Neuron (in vitro differentiated cells): Measurements from ENCODE around the gene GRM8.

ENCODE experiments used
- H2AFZ ChIP-seq: one replicate; pipeline ENCODE4 v1.6.1; 2013; ENCODE audit warnings: low read depth, mild to moderate bottlenecking, inconsistent platforms, low read length, moderate library complexity
- H3K27me3 ChIP-seq: one replicate; pipeline ENCODE4 v1.6.1; 2013; ENCODE audit warnings: low read length; ENCODE audit not compliant: insufficient read depth
- H3K36me3 ChIP-seq: one replicate; pipeline ENCODE4 v1.6.1; 2013; ENCODE audit warnings: low read length; ENCODE audit not compliant: insufficient read depth
- H3K4me1 ChIP-seq: one replicate; pipeline ENCODE4 v1.6.1; 2013; ENCODE audit warnings: low read length; ENCODE audit not compliant: insufficient read depth
- H3K4me3 ChIP-seq: 2 replicates; pipeline ENCODE4 v1.5.1; 2013; ENCODE audit warnings: mild to moderate bottlenecking, low read length, moderate library complexity
- H3K9me3 ChIP-seq: one replicate; pipeline ENCODE4 v1.6.1; 2013; ENCODE audit warnings: low read length

The GRM8 gene

GRCh38 chr7:127091620-127092019 lies 161.1 kb downstream of the GRM8 start:
- Histone ChIP-seq H3K9me3 (no peaks in the 10 kb centered on the region), H3K4me3 (no peak overlapping the region), H2AFZ (no peak overlapping the region), H3K4me1 (no peaks in the 10 kb centered on the region), H3K36me3 (no peaks in the 10 kb centered on the region), H3K27me3 (no peaks in the 10 kb centered on the region)

GRCh38 chr7:127089146-127089545 lies 163.6 kb downstream of the GRM8 start:
- Histone ChIP-seq H2AFZ (no peak overlapping the region), H3K9me3 (no peaks in the 10 kb centered on the region), H3K36me3 (no peaks in the 10 kb centered on the region), H3K27me3 (no peaks in the 10 kb centered on the region), H3K4me1 (no peaks in the 10 kb centered on the region), H3K4me3 (no peak overlapping the region)

- no peak overlapping the region for H2AFZ ChIP-seq
- no peak overlapping the region for H3K4me3 ChIP-seq
- no peaks in the 10 kb centered on the region for H3K9me3 ChIP-seq
- no peaks in the 10 kb centered on the region for H3K36me3 ChIP-seq
- no peaks in the 10 kb centered on the region for H3K27me3 ChIP-seq
- no peaks in the 10 kb centered on the region for H3K4me1 ChIP-seq
Measured at GRCh38 chr7:127081539-127081938, 171.2 kb downstream of the GRM8 start.

- no peaks in the 10 kb centered on the region for H3K4me1 ChIP-seq
- no peak overlapping the region for H2AFZ ChIP-seq
- no peaks in the 10 kb centered on the region for H3K27me3 ChIP-seq
- H3K4me3 ChIP-seq: no peak overlapping the region
- H3K9me3 ChIP-seq: no peaks in the 10 kb centered on the region
- H3K36me3 ChIP-seq: no peaks in the 10 kb centered on the region
Measured at GRCh38 chr7:127080576-127080975, 172.2 kb downstream of the GRM8 start.

GRCh38 chr7:127066974-127067373 lies 185.8 kb downstream of the GRM8 start:
- H3K27me3 ChIP-seq: no peaks in the 10 kb centered on the region
- H3K4me1 ChIP-seq: no peaks in the 10 kb centered on the region
- no peak overlapping the region for H2AFZ ChIP-seq
- H3K9me3 ChIP-seq: no peaks in the 10 kb centered on the region
- H3K4me3 ChIP-seq: no peak overlapping the region
- H3K36me3 ChIP-seq: no peaks in the 10 kb centered on the region

- Histone ChIP-seq H3K4me1 (no peaks in the 10 kb centered on the region), H3K9me3 (no peaks in the 10 kb centered on the region), H3K36me3 (no peaks in the 10 kb centered on the region), H3K4me3 (no peak overlapping the region), H3K27me3 (no peaks in the 10 kb centered on the region), H2AFZ (no peak overlapping the region)
Measured at GRCh38 chr7:127059475-127059874, 193.3 kb downstream of the GRM8 start.

- Histone ChIP-seq H3K27me3 (no peaks in the 10 kb centered on the region), H3K36me3 (no peaks in the 10 kb centered on the region), H2AFZ (no peak overlapping the region), H3K9me3 (no peaks in the 10 kb centered on the region), H3K4me3 (no peak overlapping the region), H3K4me1 (no peaks in the 10 kb centered on the region)
Measured at GRCh38 chr7:127057918-127058317, 194.8 kb downstream of the GRM8 start.

- no peaks in the 10 kb centered on the region for H3K27me3 ChIP-seq
- no peaks in the 10 kb centered on the region for H3K9me3 ChIP-seq
- no peak overlapping the region for H2AFZ ChIP-seq
- H3K4me1 ChIP-seq: no peaks in the 10 kb centered on the region
- no peak overlapping the region for H3K4me3 ChIP-seq
- no peaks in the 10 kb centered on the region for H3K36me3 ChIP-seq
Measured at GRCh38 chr7:127056202-127056601, 196.5 kb downstream of the GRM8 start.

- Histone ChIP-seq H3K9me3 (no peaks in the 10 kb centered on the region), H3K27me3 (no peaks in the 10 kb centered on the region), H3K4me1 (no peaks in the 10 kb centered on the region), H3K4me3 (no peak overlapping the region), H2AFZ (no peak overlapping the region), H3K36me3 (no peaks in the 10 kb centered on the region)
Measured at GRCh38 chr7:127047521-127047920, 205.2 kb downstream of the GRM8 start.

GRCh38 chr7:127041689-127042452 lies 210.9 kb downstream of the GRM8 start:
- H3K36me3 ChIP-seq: no peaks in the 10 kb centered on the region
- no peaks in the 10 kb centered on the region for H3K27me3 ChIP-seq
- no peaks in the 10 kb centered on the region for H3K4me1 ChIP-seq
- H2AFZ ChIP-seq: no peak overlapping the region
- H3K9me3 ChIP-seq: no peaks in the 10 kb centered on the region
- H3K4me3 ChIP-seq: no peak overlapping the region

GRCh38 chr7:127040042-127040441 lies 212.7 kb downstream of the GRM8 start:
- Histone ChIP-seq H3K4me3 (no peak overlapping the region), H3K9me3 (no peaks in the 10 kb centered on the region), H2AFZ (no peak overlapping the region), H3K4me1 (no peaks in the 10 kb centered on the region), H3K27me3 (no peaks in the 10 kb centered on the region), H3K36me3 (no peaks in the 10 kb centered on the region)

- H3K9me3 ChIP-seq: no peaks in the 10 kb centered on the region
- no peaks in the 10 kb centered on the region for H3K4me1 ChIP-seq
- no peaks in the 10 kb centered on the region for H3K36me3 ChIP-seq
- no peaks in the 10 kb centered on the region for H3K27me3 ChIP-seq
- H2AFZ ChIP-seq: no peak overlapping the region
- H3K4me3 ChIP-seq: no peak overlapping the region
Measured at GRCh38 chr7:127039541-127039940, 213.2 kb downstream of the GRM8 start.

- H3K4me3 ChIP-seq: no peak overlapping the region
- no peaks in the 10 kb centered on the region for H3K27me3 ChIP-seq
- no peaks in the 10 kb centered on the region for H3K9me3 ChIP-seq
- no peaks in the 10 kb centered on the region for H3K36me3 ChIP-seq
- H2AFZ ChIP-seq: no peak overlapping the region
- no peaks in the 10 kb centered on the region for H3K4me1 ChIP-seq
Measured at GRCh38 chr7:127035203-127035849, 217.4 kb downstream of the GRM8 start.
